NCI-H2081 (cell line): ENCODE results near the gene KCP.
A peak's percentile ranks its signal among the peaks of the same experiment; 100 is the strongest.

Source experiments
- DNase-seq, 2 experiments: peaks; one replicate each; lab custom pipeline; 2025; lab: John Stamatoyannopoulos, UW

Gene KCP

GRCh38 chr7:128886391-128887168 is 23.9 kb downstream of the KCP start:
- no peak for DNase-seq

- no peak for DNase-seq
Measured at GRCh38 chr7:128885370-128886187, 24.9 kb downstream of the KCP start.

GRCh38 chr7:128884561-128885369 is 25.7 kb downstream of the KCP start:
- DNase-seq: no peak

GRCh38 chr7:128883622-128884448 is 26.7 kb downstream of the KCP start:
- DNase-seq: peak; percentile 44 to 66

GRCh38 chr7:128882134-128882533 is 28.4 kb downstream of the KCP start:
- no peak for DNase-seq

- DNase-seq: no peak
Measured at GRCh38 chr7:128881458-128882125, 28.9 kb downstream of the KCP start.

- no peak for DNase-seq
Measured at GRCh38 chr7:128880791-128881457, 29.6 kb downstream of the KCP start.

- DNase-seq: peak; percentile 82 to 86
Measured at GRCh38 chr7:128879939-128880746, 30.4 kb downstream of the KCP start.

GRCh38 chr7:128879461-128879938 is 31.0 kb downstream of the KCP start:
- DNase-seq: no peak

- DNase-seq: no peak
Measured at GRCh38 chr7:128878226-128879105, 32.0 kb downstream of the KCP start.

- no peak for DNase-seq
Measured at GRCh38 chr7:128877756-128878120, 32.8 kb downstream of the KCP start.

GRCh38 chr7:128876978-128877755 is 33.3 kb downstream of the KCP start:
- DNase-seq: no peak

- no peak for DNase-seq
Measured at GRCh38 chr7:128876586-128876977, 33.9 kb downstream of the KCP start.

GRCh38 chr7:128876127-128876526 is 34.4 kb downstream of the KCP start:
- DNase-seq: no peak

- no peak for DNase-seq
Measured at GRCh38 chr7:128875523-128875948, 35.0 kb downstream of the KCP start.

GRCh38 chr7:128874140-128875031 is 36.1 kb downstream of the KCP start:
- peak in 1 of 2 experiments; percentile 23 for DNase-seq
